Activated CD8-positive, alpha-beta memory T cell treated with anti-CD3 and anti-CD28 coated beads, Interleukin-2, amount 10 ng/mL, durations not matched to agents 7 days and 5 days (primary cell): ENCODE measurements around the gene LRIG1. TPM values are rescaled to one million over a fixed set of nuclear protein-coding genes. Genes with fewer than 3 reads are reported as not detected.

Experiments used
- ATAC-seq: fragments of 150-1000 bp; cut with Tn5 transposase; one replicate; pipeline ENCODE4 v1.10.0; 2021; ENCODE audit warnings: moderate library complexity
- CTCF ChIA-PET: fragments of 350-600 bp; sonication (Branson Sonifier 250); formaldehyde crosslinking; loops from one replicate; lab custom pipeline; 2021; ENCODE audit warnings: antibody characterized with exemption; lab: Charles Lee
- DNase-seq: peaks from one replicate; pipeline ENCODE4 v3.0.0-alpha.2; 2020
- H3K27ac Mint-ChIP-seq: one replicate; pipeline ENCODE4 v1.8.0; 2021; ENCODE audit warnings: mild to moderate bottlenecking, mixed read lengths
- H3K27me3 Mint-ChIP-seq: one replicate; pipeline ENCODE4 v1.8.0; 2021; ENCODE audit warnings: mixed read lengths
- H3K36me3 Mint-ChIP-seq: one replicate; pipeline ENCODE4 v1.8.0; 2021; ENCODE audit warnings: mild to moderate bottlenecking, mixed read lengths
- H3K4me1 Mint-ChIP-seq: one replicate; pipeline ENCODE4 v1.8.0; 2021; ENCODE audit warnings: mixed read lengths
- H3K4me3 Mint-ChIP-seq: one replicate; pipeline ENCODE4 v1.8.0; 2021; ENCODE audit warnings: mild to moderate bottlenecking, moderate library complexity, mixed read lengths
- H3K9me3 Mint-ChIP-seq: one replicate; pipeline ENCODE4 v1.8.0; 2022; ENCODE audit warnings: low read depth, mixed read lengths
- total RNA-seq, 2 experiments: library from RNA; stranded (reverse); gene quantifications; one replicate each; pipeline ENCODE4 v1.2.3, GENCODE V29; 2021

LRIG1 gene
- total RNA-seq, 2 experiments from 2014 or later, result 21.0 to 31.6 TPM

GRCh38 chr3:66393333-66394005 lies 107.4 kb downstream of the LRIG1 start:
- peaks cover 36% of the 10 kb centered on the region for H3K36me3 Mint-ChIP-seq
- H3K27me3 Mint-ChIP-seq, result no peaks in the 10 kb centered on the region
- CTCF ChIA-PET, result interaction anchor here (1.2 to 2.3 kb wide), 4 partner anchors 13 to 429 kb away, joined by 3 to 10 read pairs (median 7); no protein-coding TSS in a partner anchor
- H3K4me3 Mint-ChIP-seq, result peak overlapping the region; percentile 11
- H3K27ac Mint-ChIP-seq, result peak overlapping the region; percentile 90
- no peak for DNase-seq
- H3K4me1 Mint-ChIP-seq, result peaks cover 23% of the 10 kb centered on the region
- peak; percentile 42 for ATAC-seq
- no peaks in the 10 kb centered on the region for H3K9me3 Mint-ChIP-seq

- Mint-ChIP-seq H3K36me3 (peaks cover 40% of the 10 kb centered on the region), H3K4me1 (peaks cover 23% of the 10 kb centered on the region), H3K4me3 (no peak overlapping the region), H3K9me3 (no peaks in the 10 kb centered on the region), H3K27me3 (no peaks in the 10 kb centered on the region), H3K27ac (peak overlapping the region; percentile 90)
- DNase-seq (no peak), ATAC-seq (no peak)
- CTCF ChIA-PET, result interaction anchor here (1.2 to 2.3 kb wide), 4 partner anchors 14 to 429 kb away, joined by 3 to 10 read pairs (median 7); no protein-coding TSS in a partner anchor
These were observed 107.9 kb downstream of the LRIG1 start for GRCh38 chr3:66392966-66393332.

- ATAC-seq (no peak), DNase-seq (no peak)
- H3K27me3 Mint-ChIP-seq, result no peaks in the 10 kb centered on the region
- no peak overlapping the region for H3K4me3 Mint-ChIP-seq
- peaks cover 23% of the 10 kb centered on the region for H3K4me1 Mint-ChIP-seq
- H3K27ac Mint-ChIP-seq, result no peak overlapping the region
- peaks cover 39% of the 10 kb centered on the region for H3K36me3 Mint-ChIP-seq
- CTCF ChIA-PET, result interaction anchor here (0.6 to 2.3 kb wide), 3 partner anchors 15 to 430 kb away, joined by 3 to 10 read pairs (median 3); no protein-coding TSS in a partner anchor
- H3K9me3 Mint-ChIP-seq, result no peaks in the 10 kb centered on the region
These were observed 108.3 kb downstream of the LRIG1 start for GRCh38 chr3:66392512-66392911.

GRCh38 chr3:66390013-66390412 lies 110.8 kb downstream of the LRIG1 start:
- ATAC-seq (no peak), DNase-seq (no peak)
- no peak overlapping the region for H3K27ac Mint-ChIP-seq
- no peaks in the 10 kb centered on the region for H3K27me3 Mint-ChIP-seq
- no peak overlapping the region for H3K4me3 Mint-ChIP-seq
- peaks cover 37% of the 10 kb centered on the region for H3K4me1 Mint-ChIP-seq
- H3K9me3 Mint-ChIP-seq, result no peaks in the 10 kb centered on the region
- peaks cover 57% of the 10 kb centered on the region for H3K36me3 Mint-ChIP-seq
- CTCF ChIA-PET, result interaction anchor here (0.6 kb wide), 1 partner anchor 45 kb away, joined by 3 read pairs; no protein-coding TSS in a partner anchor

- Mint-ChIP-seq H3K4me3 (no peak overlapping the region), H3K4me1 (peaks cover 16% of the 10 kb centered on the region), H3K27ac (no peak overlapping the region), H3K27me3 (no peaks in the 10 kb centered on the region), H3K9me3 (no peaks in the 10 kb centered on the region), H3K36me3 (peaks cover 69% of the 10 kb centered on the region)
- no peak for DNase-seq
- CTCF ChIA-PET, result no interaction called here
- ATAC-seq, result no peak
These were observed 113.7 kb downstream of the LRIG1 start for GRCh38 chr3:66386925-66387650.

- Mint-ChIP-seq H3K27ac (peak overlapping the region; percentile 5), H3K36me3 (peaks cover 65% of the 10 kb centered on the region), H3K4me3 (no peak overlapping the region), H3K9me3 (no peaks in the 10 kb centered on the region), H3K27me3 (no peaks in the 10 kb centered on the region), H3K4me1 (peaks cover 16% of the 10 kb centered on the region)
- ATAC-seq (no peak), DNase-seq (no peak)
- CTCF ChIA-PET, result interaction anchor here (0.6 kb wide), 1 partner anchor 8 kb away, joined by 3 read pairs; no protein-coding TSS in a partner anchor
These were observed 114.6 kb downstream of the LRIG1 start for GRCh38 chr3:66386011-66386924.

GRCh38 chr3:66385066-66385465 lies 115.8 kb downstream of the LRIG1 start:
- DNase-seq (no peak), ATAC-seq (no peak)
- Mint-ChIP-seq H3K4me1 (peaks cover 16% of the 10 kb centered on the region), H3K36me3 (peaks cover 67% of the 10 kb centered on the region), H3K9me3 (no peaks in the 10 kb centered on the region), H3K27ac (no peak overlapping the region), H3K27me3 (no peaks in the 10 kb centered on the region), H3K4me3 (no peak overlapping the region)
- CTCF ChIA-PET, result interaction anchor here (0.9 to 1.5 kb wide), 2 partner anchors 22 to 131 kb away, joined by 3 read pairs; no protein-coding TSS in a partner anchor

GRCh38 chr3:66383998-66384745 lies 116.7 kb downstream of the LRIG1 start:
- Mint-ChIP-seq H3K36me3 (peaks cover 70% of the 10 kb centered on the region), H3K9me3 (no peaks in the 10 kb centered on the region), H3K4me1 (peaks cover 14% of the 10 kb centered on the region), H3K27ac (no peak overlapping the region), H3K27me3 (no peaks in the 10 kb centered on the region), H3K4me3 (no peak overlapping the region)
- CTCF ChIA-PET, result interaction anchor here (0.6 to 1.5 kb wide), 2 partner anchors 23 to 183 kb away, joined by 3 to 5 read pairs; no protein-coding TSS in a partner anchor
- DNase-seq (no peak), ATAC-seq (no peak)

- H3K4me1 Mint-ChIP-seq, result peaks cover 18% of the 10 kb centered on the region
- ATAC-seq, result no peak
- no peak overlapping the region for H3K27ac Mint-ChIP-seq
These were observed 117.8 kb downstream of the LRIG1 start for GRCh38 chr3:66383023-66383422.

GRCh38 chr3:66382142-66382541 lies 118.7 kb downstream of the LRIG1 start:
- CTCF ChIA-PET, result no interaction called here
- Mint-ChIP-seq H3K4me1 (peaks cover 19% of the 10 kb centered on the region), H3K36me3 (peaks cover 64% of the 10 kb centered on the region), H3K27ac (no peak overlapping the region), H3K27me3 (no peaks in the 10 kb centered on the region), H3K9me3 (no peaks in the 10 kb centered on the region), H3K4me3 (no peak overlapping the region)
- ATAC-seq (no peak), DNase-seq (no peak)

More at GRCh38 chr3:66383023-66383422, 117.8 kb downstream of the LRIG1 start:
- H3K36me3 Mint-ChIP-seq, result peaks cover 68% of the 10 kb centered on the region
- no peaks in the 10 kb centered on the region for H3K9me3 Mint-ChIP-seq
- CTCF ChIA-PET, result no interaction called here
- no peak overlapping the region for H3K4me3 Mint-ChIP-seq
- no peaks in the 10 kb centered on the region for H3K27me3 Mint-ChIP-seq
- DNase-seq, result no peak

- H3K27me3 Mint-ChIP-seq, result no peaks in the 10 kb centered on the region
- CTCF ChIA-PET, result interaction anchor here (1.1 kb wide), 1 partner anchor 441 kb away, joined by 3 read pairs; no protein-coding TSS in a partner anchor
- H3K27ac Mint-ChIP-seq, result no peak overlapping the region
- H3K36me3 Mint-ChIP-seq, result peaks cover 59% of the 10 kb centered on the region
- ATAC-seq (no peak), DNase-seq (no peak)
- H3K9me3 Mint-ChIP-seq, result no peaks in the 10 kb centered on the region
- no peak overlapping the region for H3K4me3 Mint-ChIP-seq
- H3K4me1 Mint-ChIP-seq, result peaks cover 15% of the 10 kb centered on the region
These were observed 119.2 kb downstream of the LRIG1 start for GRCh38 chr3:66381626-66382025.

- CTCF ChIA-PET, result interaction anchor here (1.0 to 1.1 kb wide), 2 partner anchors 27 to 442 kb away, joined by 3 read pairs; no protein-coding TSS in a partner anchor
- H3K36me3 Mint-ChIP-seq, result peaks cover 52% of the 10 kb centered on the region
These were observed 120.5 kb downstream of the LRIG1 start for GRCh38 chr3:66380200-66380932.

More at GRCh38 chr3:66380200-66380932, 120.5 kb downstream of the LRIG1 start:
- Mint-ChIP-seq H3K4me1 (peaks cover 7% of the 10 kb centered on the region), H3K27me3 (no peaks in the 10 kb centered on the region), H3K4me3 (no peak overlapping the region), H3K27ac (no peak overlapping the region), H3K9me3 (no peaks in the 10 kb centered on the region)
- DNase-seq (no peak), ATAC-seq (no peak)
